Hepatic stellate cell (primary cell): ENCODE results near the gene L3HYPDH.

Source experiments
- DNase-seq: peaks from one replicate; pipeline ENCODE4 v3.0.0; 2011; ENCODE audit warnings: low spot score

L3HYPDH gene

DNA sequence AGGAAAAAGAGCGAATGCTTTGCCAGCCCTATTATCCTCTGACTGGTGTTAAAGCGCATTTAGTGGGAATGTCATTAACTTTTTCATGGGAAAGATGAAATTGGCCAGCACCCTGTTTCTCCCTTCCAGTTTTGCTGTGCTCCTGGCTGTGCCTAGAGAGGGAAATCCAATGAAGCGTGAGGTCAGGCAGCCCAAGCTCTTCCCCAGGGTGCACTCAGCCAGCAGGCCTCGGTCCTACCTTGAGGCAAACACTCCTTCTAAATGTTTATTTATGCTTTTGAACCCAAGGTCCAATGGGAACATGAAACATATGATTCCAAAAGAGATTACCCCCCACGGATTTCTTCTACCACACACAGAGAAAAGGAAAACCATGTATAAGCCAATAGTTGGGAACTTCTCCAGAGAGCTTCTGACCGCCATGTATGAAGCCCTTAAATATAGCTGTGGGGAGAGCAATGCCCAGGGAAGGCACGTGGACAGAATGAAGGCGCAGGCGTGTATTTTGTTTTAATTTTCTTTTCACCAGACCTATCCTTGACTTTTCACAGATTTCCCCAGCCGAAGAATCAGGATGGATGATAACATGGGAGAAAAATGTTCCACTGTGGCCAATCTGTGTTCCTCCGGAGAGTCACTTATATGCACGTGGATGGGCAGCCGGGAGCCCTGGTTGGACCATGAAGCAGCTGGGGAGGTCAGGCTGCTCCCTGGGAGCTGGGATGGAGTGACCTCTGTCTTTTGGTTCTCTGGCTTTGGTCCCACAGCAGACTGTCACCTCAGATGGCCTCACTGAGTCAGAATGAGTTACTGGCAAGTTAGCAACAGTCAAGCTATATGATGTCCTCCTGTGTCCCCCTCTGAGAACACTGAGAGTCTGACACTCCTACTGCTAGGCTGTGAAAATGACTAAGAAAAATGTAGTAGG, 56.3 kb downstream of the L3HYPDH start:
- DNase-seq, result peak; percentile 53

DNA sequence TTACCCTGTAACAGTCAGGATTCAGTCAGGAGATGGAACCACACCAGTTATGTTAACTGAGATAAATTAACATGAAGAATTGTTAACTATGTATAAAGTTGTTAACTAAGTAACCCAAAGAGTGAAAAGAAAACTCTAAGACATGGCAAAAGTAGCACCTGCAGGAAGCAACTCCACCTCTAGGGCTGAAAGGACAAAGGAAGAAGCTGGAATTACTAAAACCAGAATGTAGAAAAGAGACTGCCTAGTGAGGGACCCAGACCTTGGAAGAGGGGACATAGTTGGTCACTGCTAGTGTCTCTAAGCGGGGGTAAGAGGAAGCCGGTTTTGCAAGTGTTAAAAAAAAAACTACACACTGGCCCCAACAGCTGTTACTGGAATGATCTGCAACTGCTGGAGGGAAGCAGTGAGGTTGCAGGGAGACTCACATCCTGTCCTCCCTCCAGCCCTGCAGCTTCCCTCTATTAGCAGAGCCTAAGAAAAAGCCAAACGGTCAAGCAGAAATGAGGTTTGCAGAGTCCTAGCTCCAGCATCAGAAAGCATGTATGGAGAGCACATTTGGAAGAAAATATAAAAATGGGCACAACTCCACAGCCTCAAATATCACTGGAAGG, 58.8 kb downstream of the L3HYPDH start:
- DNase-seq, result no peak

DNA sequence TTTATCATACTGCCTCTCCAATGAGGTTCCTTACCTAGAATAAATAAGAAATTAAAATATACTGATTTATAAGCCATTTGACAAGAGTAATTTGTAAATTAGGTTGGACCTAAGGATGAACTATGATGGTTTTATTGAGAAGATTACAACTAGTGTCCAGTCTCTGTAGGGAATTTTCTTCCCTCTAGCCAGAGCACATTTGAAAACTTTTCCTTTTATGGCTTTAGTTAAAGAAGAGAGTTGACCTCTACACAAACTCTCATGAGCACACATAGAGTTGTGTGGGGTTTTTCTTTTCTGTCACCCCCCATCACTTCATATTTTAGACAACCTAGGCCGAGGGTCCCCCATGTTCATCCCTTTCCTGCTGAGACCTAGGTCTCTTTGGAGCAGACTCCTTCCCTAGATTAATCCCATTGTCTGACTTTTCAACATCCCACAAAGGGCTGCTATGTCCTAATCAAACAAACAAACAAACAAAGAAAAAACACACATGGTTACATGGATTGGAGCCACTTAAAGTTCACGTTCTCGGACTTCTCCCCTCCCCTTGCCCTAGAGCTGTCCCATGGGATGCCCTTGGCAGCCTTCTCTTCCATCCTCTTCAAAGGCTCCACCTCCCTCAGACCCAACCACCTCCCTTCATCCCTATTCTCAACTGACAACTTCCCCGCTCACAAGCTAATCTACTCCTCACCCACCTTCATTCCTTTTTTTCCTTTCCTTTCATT, 59.7 kb downstream of the L3HYPDH start:
- DNase-seq, result no peak
